Measurements from ENCODE around the gene TBL2. TPM values are rescaled to one million over a fixed set of nuclear protein-coding genes. Genes with fewer than 3 reads are reported as not detected.
"Not testable (repeated sequence)": the region's sequence is repeated elsewhere in the genome, so short reads cannot be mapped to it uniquely, and the experiment has no call there.

Gene TBL2
- total RNA-seq, 1 donor from 2014 or later = 29.0 TPM

GRCh38 chr7:73536479-73536878 is 41.9 kb downstream of the TBL2 start:
- H3K4me1 ChIP-seq = no peaks in the 10 kb centered on the region
- no peaks in the 10 kb centered on the region for H3K27me3 ChIP-seq
- no peak for DNase-seq (ENCODE audit: extremely low spot score in 2 of 2)
- H3K36me3 ChIP-seq = peaks cover 4 to 54% of the 10 kb centered on the region in 2 donors
- H3K4me3 ChIP-seq = no peak overlapping the region
- no peak overlapping the region for H3K27ac ChIP-seq
- intact Hi-C loops (cut with DNase I) = no loop called here
- TF ChIP-seq POLR2AphosphoS5 (IDR thresholded peaks at IDR 0.05; ENCODE audit: insufficient read depth in 1 of 2, low read depth in 1 of 2) (no peak), CTCF (IDR thresholded peaks at IDR 0.05) (no peak), POLR2A (IDR thresholded peaks at IDR 0.05) (no peak)
- H3K9me3 ChIP-seq = no peaks in the 10 kb centered on the region

DNA sequence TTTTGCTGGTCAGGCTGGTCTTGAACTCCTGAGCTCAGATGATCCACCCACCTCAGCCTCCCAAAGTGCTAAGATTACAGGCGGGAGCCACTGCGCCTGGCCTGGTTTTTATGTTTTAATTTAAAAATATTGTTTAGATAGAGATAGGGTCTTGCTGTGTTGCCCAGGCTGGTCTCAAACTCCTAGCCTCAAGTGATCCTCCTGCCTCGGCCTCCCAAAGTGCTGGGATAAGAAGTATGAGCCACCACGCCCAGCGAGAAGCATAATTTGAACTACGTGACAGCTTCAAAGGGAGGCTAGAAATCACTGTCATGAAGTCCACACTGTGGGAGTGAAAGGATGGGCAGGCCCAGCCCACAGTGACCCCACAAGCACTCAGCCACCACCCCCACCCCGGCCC is 42.5 kb downstream of the TBL2 start:
- H3K27me3 ChIP-seq; H3K27ac ChIP-seq; H3K4me1 ChIP-seq; H3K4me3 ChIP-seq; DNase-seq (ENCODE audit: extremely low spot score in 2 of 2); intact Hi-C loops (cut with DNase I); H3K9me3 ChIP-seq: not testable (repeated sequence)
- peaks cover 4 to 53% of the 10 kb centered on the region in 2 donors for H3K36me3 ChIP-seq

DNA sequence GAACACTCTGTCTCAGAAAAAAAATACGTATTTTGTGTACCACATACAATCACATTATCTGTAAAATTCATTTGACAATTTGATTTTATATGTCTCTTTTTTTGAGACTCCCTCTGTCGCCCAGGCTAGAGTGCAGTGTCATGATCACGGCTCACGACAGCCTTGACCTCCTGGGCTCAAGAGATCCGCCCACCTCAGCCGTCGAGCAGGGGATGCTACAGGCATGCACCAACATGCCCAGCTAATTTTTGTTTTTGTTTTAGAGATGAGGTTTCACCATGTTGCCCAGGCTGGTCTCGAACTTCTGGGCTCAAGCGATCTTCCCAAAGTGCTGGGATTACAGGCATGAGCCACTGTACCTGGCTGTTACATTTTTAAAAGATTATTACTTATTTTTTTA is 44.6 kb downstream of the TBL2 start:
- Histone ChIP-seq H3K27me3 (no peaks in the 10 kb centered on the region), H3K27ac (no peak overlapping the region), H3K36me3 (peaks cover 4 to 35% of the 10 kb centered on the region in 2 donors), H3K4me1 (no peaks in the 10 kb centered on the region), H3K9me3 (no peaks in the 10 kb centered on the region), H3K4me3 (no peak overlapping the region)
- TF ChIP-seq CTCF (IDR thresholded peaks at IDR 0.05) = no peak
- TF ChIP-seq POLR2A (IDR thresholded peaks at IDR 0.05) = no peak
- TF ChIP-seq POLR2AphosphoS5 (IDR thresholded peaks at IDR 0.05; ENCODE audit: insufficient read depth in 1 of 2, low read depth in 1 of 2) = no peak
- intact Hi-C loops (cut with DNase I) = no loop called here
- DNase-seq (ENCODE audit: extremely low spot score in 2 of 2) = no peak

- Histone ChIP-seq H3K9me3 (no peaks in the 10 kb centered on the region), H3K27me3 (no peaks in the 10 kb centered on the region), H3K4me3 (no peak overlapping the region), H3K36me3 (peaks cover 0 to 24% of the 10 kb centered on the region in 2 donors), H3K27ac (no peak overlapping the region), H3K4me1 (no peaks in the 10 kb centered on the region)
- no peak for DNase-seq (ENCODE audit: extremely low spot score in 2 of 2)
- TF ChIP-seq POLR2AphosphoS5 (IDR thresholded peaks at IDR 0.05; ENCODE audit: insufficient read depth in 1 of 2, low read depth in 1 of 2) = no peak
- no peak for TF ChIP-seq CTCF (IDR thresholded peaks at IDR 0.05)
- TF ChIP-seq POLR2A (IDR thresholded peaks at IDR 0.05) = no peak
- intact Hi-C loops (cut with DNase I) = no loop called here
Observed at GRCh38 chr7:73532224-73532623, 46.2 kb downstream of the TBL2 start.

GRCh38 chr7:73530800-73531199 is 47.6 kb downstream of the TBL2 start:
- DNase-seq (ENCODE audit: extremely low spot score in 2 of 2) = no peak
- TF ChIP-seq CTCF (IDR thresholded peaks at IDR 0.05) (no peak), POLR2A (IDR thresholded peaks at IDR 0.05) (no peak), POLR2AphosphoS5 (IDR thresholded peaks at IDR 0.05; ENCODE audit: insufficient read depth in 1 of 2, low read depth in 1 of 2) (no peak)
- Histone ChIP-seq H3K27me3 (no peaks in the 10 kb centered on the region), H3K36me3 (peaks cover 0 to 10% of the 10 kb centered on the region in 2 donors), H3K4me3 (no peak overlapping the region), H3K27ac (no peak overlapping the region), H3K9me3 (no peaks in the 10 kb centered on the region), H3K4me1 (no peaks in the 10 kb centered on the region)
- intact Hi-C loops (cut with DNase I) = no loop called here
